Astrocyte of the spinal cord (primary cell): ENCODE measurements around the gene SPAG4.

Experiments used
- DNase-seq: peaks from one replicate; pipeline ENCODE4 v3.0.0; 2011; ENCODE audit warnings: low read depth, low spot score
- H3K4me3 ChIP-seq: 2 replicates; pipeline ENCODE4 v1.5.1; 2011; ENCODE audit warnings: low read depth, mild to moderate bottlenecking, low read length, moderate library complexity
- CTCF ChIP-seq: IDR thresholded peaks from 2 replicates; pipeline ENCODE4 v1.5.1; 2012; ENCODE audit warnings: low read depth, mild to moderate bottlenecking, low read length, inconsistent platforms
- in situ Hi-C: cut with HindIII; loops from 2 replicates; pipeline ENCODE4 v1.10.0; 2017; ENCODE audit warnings: low sequenced_read_pairs

SPAG4 gene

GRCh38 chr20:35630636-35631035, 15.0 kb downstream of the SPAG4 start:
- no peak for DNase-seq
- no peak for TF ChIP-seq CTCF
- no peak overlapping the region for H3K4me3 ChIP-seq
- in situ Hi-C loops = no loop called here

- H3K4me3 ChIP-seq = no peak overlapping the region
- in situ Hi-C loops = no loop called here
- no peak for TF ChIP-seq CTCF
- no peak for DNase-seq
Observed at GRCh38 chr20:35632539-35633115, 17.0 kb downstream of the SPAG4 start.

GRCh38 chr20:35635652-35636051, 20.0 kb downstream of the SPAG4 start:
- DNase-seq = no peak
- H3K4me3 ChIP-seq = no peak overlapping the region
- no peak for TF ChIP-seq CTCF
- in situ Hi-C loops = no loop called here

GRCh38 chr20:35636095-35636494, 20.5 kb downstream of the SPAG4 start:
- TF ChIP-seq CTCF = no peak
- in situ Hi-C loops = no loop called here
- no peak for DNase-seq
- no peak overlapping the region for H3K4me3 ChIP-seq

- TF ChIP-seq CTCF = no peak
- no peak overlapping the region for H3K4me3 ChIP-seq
- in situ Hi-C loops = no loop called here
- DNase-seq = no peak
Observed at GRCh38 chr20:35637276-35637675, 21.6 kb downstream of the SPAG4 start.

- no peak overlapping the region for H3K4me3 ChIP-seq
- DNase-seq = no peak
- TF ChIP-seq CTCF = no peak
- in situ Hi-C loops = no loop called here
Observed at GRCh38 chr20:35638751-35639150, 23.1 kb downstream of the SPAG4 start.

GRCh38 chr20:35640724-35641123, 25.1 kb downstream of the SPAG4 start:
- no peak for TF ChIP-seq CTCF
- DNase-seq = no peak
- in situ Hi-C loops = no loop called here
- H3K4me3 ChIP-seq = no peak overlapping the region
